ENCODE data around the gene PAX9.

PAX9 gene

GRCh38 chr14:36661506-36662257 is at the start of gene PAX9:
Gene PAX9 (plus strand): TSS chr14:36661860. CDS start chr14:36662090, 230 bp downstream.
- peak; percentile 77 for DNase-seq

- no peak for DNase-seq
Measured at GRCh38 chr14:36617824-36618223, 43.8 kb upstream of the PAX9 start.

- DNase-seq = no peak
Measured at GRCh38 chr14:36618641-36619040, 43.0 kb upstream of the PAX9 start.

DNA sequence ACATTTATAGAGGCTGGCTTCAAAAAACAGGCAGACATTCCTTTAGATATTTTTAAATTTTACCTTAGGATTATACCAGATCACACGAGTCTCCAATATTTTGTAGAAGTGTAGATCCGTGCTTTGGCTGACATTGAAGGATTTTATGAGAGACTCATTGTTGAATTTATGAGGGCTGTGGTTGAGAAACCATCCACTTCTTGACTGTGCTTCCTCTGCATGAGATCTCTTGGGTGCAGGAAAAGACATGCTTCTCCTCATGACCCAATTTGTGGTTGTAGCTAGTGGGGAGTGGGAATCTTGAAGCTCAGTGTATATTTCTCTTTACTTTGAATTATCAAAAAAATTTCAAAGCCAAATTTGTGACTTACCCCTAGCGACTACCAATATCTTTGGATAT is 42.5 kb upstream of the PAX9 start:
- no peak for DNase-seq

DNA sequence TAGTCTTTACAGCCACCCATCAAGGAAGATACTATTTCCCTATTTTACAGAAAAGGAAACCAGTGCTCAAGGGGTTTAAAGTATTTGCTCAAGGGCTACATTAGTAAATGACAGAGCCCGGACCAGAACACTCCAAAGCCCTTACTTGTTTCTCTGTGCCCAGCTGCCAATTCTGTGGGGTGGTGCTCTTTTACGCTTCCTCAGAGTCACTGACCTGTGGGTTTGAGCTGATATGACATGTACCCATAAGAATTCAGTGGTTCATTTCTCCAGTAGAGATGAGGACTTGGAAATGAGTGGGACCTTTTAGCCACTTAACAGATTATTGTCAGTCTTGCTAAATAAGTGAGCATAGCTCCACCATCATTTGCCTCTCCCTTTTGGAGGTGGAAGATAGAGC is 41.8 kb upstream of the PAX9 start:
- DNase-seq = no peak

GRCh38 chr14:36625014-36625413 is 36.6 kb upstream of the PAX9 start:
- DNase-seq = no peak

- DNase-seq = no peak
Measured at GRCh38 chr14:36625436-36625835, 36.2 kb upstream of the PAX9 start.

DNA sequence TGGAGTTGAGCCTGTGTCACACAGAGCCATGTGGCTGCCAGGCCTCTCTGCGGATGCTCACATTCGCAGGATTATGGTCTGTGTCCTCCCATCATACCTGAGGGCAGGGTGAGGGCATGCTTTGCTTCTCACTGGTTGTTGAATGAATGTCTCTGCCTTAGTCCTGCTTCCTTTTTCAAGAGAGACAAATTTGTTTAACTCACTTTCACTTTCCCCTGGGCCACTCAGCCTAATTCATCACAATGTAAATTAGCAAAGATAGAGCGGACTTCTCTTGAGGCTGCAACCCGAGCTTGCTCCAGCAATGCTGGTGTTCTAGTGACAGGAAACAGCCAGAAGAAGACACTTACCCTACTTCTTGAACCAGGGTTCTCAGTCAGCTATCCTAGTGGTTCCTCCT is 35.5 kb upstream of the PAX9 start:
- DNase-seq = no peak

DNA sequence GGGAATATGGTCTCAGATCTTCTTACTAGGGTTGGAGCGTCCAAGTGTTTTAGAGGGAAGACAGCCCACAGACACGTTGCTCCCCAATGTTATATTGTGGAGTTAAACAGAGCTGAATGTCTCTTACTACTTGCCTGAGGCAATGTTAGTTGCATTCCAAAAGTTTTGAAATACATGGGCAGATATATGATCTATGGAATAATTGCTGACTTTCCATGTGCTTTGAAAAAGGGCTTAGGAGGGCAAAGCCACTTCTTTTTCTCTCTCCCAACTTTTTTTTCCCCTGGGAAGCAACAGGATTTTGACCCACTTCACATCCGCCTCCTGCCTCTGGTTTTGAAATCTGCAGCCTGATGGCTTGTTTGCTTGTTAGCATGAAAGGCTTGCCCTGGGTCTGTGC is 33.7 kb upstream of the PAX9 start:
- no peak for DNase-seq

DNA sequence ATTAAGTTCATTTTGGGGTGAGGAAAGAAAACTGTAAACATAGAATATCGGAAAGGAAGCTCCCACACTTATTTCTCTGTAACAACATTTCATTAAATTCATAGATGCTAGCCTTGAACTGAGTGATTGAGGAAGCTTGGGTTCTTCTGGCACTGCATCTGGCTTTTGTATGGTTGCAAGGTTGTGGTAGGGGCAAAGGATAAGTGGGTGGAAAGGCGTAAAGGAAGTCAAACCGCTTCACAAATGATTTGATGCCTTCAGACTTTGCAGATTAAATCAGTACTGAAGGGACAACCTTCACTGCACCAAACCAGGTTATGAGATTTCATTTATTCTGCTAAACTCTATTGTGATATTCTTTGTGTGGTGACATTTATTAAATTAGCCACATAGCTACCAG is 28.1 kb upstream of the PAX9 start:
- no peak for DNase-seq

- no peak for DNase-seq
Measured at GRCh38 chr14:36646664-36647416, 14.8 kb upstream of the PAX9 start.

- no peak for DNase-seq
Measured at GRCh38 chr14:36647417-36647823, 14.2 kb upstream of the PAX9 start.

DNA sequence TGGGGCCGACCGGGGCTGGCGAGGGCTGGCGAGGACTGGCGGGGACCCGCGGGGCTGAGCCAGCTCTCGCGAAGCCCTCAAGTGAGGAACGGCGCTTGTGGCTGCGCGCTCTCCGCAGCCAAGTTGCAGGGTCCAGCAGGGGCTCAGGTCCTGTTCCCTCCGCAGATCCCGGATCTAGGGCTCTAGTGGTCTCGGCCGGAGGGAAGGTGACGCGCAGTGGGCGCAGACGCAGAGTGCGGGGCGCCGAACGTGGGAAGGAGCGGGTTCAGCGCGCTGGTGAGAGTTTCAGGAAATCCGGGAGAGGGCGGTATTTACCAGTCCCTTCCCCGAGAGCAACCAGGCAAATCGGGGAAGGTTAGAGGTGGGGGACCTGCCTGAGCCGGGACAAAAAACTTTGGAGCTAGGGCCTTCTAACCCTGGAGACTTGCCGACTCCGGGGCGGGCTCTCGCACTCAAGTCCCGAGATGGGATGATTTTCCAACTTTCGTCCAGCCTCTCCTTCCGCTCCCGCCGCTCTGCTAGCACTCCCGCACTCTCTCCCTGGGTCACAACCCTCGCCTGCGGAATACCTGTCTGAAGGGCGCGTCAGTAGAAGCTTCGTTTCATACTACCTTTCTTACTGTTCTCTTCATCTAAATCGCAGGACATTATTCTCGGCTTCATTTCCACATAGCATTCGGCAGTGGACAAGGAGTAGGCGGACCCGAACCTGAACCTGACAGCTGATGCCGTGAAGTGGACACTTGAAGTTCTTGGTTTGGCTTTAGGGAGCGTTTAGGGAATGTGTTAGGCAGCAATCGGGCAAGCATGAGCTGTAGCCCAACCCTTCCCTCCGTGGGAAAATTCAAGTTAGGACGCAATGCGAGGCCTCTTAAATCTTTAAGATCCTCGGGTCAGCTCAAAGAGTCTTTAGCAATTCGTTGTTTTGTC is 13.6 kb upstream of the PAX9 start:
- peak; percentile 32 for DNase-seq

DNA sequence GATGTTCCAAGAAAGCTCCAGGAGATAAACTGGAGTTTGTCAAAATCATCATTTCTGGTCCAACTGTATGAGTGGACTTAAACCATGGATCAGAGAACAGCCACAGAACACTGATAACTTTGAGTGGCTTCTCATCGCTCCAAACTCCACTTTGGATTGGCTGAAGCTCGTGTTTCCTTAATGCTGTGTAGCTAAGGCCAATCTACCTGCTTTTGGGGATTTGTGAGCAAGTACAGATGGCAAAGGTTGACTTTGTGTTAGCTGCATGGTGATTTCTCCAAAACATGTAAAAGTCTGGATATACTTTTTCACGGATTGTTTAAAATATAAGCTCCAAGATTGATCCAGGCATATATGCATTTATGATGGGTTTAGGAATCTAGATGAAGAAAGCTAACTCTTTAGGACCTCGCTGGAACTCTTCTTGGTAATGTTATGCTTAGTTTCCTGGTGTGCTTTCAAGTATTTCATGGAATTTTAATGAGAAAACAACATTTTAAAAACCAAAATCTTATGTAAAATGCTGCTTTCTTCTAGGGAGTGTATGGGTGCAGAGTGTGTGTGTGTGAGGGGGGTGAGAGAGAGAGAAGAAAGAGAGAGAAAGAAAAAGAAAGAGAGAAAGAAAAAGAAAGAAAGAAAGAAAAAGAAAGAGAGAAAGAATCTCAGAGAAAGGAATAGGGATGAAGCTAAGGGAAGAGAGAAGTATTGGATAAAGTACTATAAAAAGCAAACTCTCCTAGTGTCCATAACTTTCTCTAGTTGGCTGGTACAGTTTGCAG is 11.6 kb upstream of the PAX9 start:
- no peak for DNase-seq

DNA sequence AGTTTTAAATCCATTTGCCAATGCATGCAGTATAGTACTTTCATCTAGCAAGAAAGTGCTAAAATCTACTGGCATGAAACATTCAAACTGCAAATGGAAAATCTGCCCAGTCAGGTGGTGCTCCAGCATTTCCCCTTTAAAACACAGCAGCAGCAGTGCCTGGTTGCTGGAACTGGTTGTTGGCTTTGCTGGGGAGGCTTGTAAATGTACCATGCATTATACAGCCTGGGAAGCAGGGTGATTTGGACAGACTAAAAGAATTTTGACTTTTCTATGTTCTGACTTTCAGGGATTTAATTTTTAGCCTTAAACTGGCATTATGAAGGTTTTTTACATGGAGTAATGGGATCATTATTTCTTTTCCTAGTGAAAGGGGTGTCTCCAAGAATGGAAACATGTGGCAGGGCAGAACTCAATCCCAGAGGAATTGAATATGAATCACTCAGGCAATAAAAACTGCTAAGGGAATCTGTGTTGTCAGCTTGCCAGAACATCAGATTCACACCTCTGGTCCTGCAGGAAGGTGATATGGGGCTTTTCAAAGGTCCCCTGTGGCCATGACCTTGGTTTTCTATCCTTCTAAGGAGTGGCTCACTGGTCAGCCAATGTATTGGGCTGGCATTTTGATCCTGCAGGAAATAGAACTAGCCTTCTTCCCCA is 9.0 kb upstream of the PAX9 start:
- no peak for DNase-seq

GRCh38 chr14:36653413-36653812 is 8.2 kb upstream of the PAX9 start:
- no peak for DNase-seq

DNA sequence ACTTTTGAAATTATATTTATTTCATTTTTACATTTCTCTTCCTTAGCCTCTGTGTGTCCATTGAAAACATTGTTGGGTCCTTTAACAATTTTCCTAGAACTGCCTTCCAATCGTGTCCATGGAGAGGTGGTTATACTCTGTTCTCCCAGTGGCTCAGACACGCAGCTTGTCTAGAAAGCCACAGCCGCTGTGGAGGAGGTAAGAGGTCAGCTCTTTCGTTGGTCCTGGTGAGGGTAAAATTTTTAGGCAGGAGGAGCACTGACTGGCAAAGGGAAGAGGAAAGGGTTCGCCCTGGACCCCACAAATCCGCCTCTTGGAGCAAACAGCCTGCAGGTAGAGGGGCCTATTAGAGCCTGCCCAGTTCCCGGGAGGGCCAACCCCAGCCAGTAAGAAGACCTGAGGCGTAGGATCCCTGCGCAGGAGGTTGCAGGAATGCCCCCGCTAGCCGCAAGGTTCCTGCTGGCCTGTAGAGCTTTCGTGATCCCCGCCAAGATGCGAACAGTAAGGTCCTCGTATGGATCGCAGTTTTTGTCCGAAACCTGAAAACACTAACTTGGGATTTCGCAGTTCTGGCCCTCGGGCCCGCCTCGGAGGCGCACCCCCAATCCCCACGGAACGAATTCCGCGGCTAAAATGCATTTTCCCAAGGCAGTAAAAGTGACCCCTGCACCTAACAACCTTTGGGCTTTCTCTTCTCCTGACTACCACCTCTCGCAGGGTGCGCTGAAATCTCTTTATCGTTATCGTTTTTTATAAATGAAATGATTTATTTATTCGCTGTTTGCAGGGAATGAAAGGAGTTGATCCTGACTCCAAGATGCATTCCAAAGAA is 7.5 kb upstream of the PAX9 start:
- no peak for DNase-seq

- no peak for DNase-seq
Measured at GRCh38 chr14:36654794-36655381, 6.8 kb upstream of the PAX9 start.

DNA sequence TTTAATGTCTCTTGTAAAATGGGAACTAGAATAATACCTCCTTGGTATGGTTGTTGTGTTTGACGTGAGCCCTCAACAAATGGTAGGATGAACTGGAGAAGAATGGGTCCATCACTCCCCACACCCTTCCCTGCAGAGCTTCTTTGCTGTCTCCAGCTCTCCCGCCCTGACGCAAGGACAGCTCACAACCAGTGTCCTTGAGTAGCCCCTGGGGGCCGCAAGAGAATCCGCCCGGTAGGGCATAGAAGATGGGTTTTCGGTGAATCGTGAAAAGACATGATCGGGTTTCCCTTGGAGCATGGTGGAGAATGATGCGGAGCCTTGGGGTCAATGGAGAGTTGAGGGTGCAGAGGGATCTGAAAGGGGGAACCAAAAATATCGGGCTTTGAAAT is 6.1 kb upstream of the PAX9 start:
- DNase-seq = no peak

DNA sequence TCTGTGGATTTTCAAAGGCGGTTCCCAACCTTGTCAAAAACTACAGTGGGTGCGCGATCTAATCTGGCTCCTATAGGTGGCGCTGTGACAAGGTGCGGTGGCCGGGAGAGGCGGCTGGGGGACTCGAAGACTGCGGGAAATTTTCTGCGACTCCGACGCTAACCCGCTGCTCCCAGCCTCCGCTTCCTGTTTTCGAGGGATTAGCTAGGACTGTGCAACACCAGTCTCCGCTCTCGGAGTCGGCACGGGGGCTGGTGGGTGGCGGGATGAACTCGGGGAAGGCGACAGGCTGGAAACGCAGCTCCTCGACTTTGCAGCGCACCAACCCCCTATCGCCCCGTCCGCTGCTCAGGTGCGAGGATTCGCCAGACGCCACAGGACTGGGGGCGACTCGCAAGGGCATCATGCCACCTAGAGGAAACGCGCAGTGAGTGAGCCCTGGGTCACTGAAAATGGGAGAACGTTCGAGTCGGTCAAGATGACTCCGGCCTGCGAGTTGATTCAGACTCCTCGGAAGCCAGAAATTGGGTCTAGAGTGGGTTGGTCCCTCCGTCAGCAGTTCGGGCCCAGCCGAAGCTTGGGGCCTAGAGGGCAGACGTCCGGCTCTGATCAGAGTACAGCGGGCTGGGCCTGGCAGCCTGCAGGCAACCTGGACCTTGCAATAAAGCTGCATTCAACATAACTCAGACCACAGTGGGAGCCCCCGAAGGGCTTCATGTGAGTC is 5.5 kb upstream of the PAX9 start:
- DNase-seq = peak; percentile 20
